Measurements from ENCODE around the gene AFDN.

AFDN gene

DNA sequence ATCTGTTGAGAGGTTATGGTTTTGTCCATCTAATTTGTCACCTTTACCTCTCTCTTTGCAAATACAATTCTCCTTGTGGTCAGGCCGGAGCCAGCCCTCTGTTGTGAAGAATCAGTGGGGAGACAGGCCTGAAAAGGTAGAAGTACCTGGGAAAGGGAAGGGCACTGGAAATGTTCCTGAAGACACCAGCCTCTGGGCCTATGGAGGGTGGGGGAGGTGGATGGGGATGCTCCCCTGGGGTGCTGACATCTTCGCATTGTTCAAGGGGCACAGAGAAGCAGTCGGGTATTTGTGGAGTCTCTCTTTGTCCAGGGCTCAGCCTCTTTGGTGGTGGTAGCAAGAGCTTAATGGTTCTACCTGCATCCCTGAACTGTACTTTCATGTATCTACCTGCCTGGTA lies 24.4 kb upstream of the AFDN start:
- Histone ChIP-seq H3K4me3 (no peak overlapping the region), H3K27ac (no peak overlapping the region)
- no peak for DNase-seq (ENCODE audit: low spot score)
- no peak for TF ChIP-seq CTCF (IDR thresholded peaks at IDR 0.05)

GRCh38 chr6:167803816-167804215 lies 22.9 kb upstream of the AFDN start:
- no peak for TF ChIP-seq CTCF (IDR thresholded peaks at IDR 0.05)
- DNase-seq (ENCODE audit: low spot score) = no peak
- no peak overlapping the region for H3K27ac ChIP-seq
- no peak overlapping the region for H3K4me3 ChIP-seq

- Histone ChIP-seq H3K4me3 (no peak overlapping the region), H3K27ac (no peak overlapping the region)
- TF ChIP-seq CTCF (IDR thresholded peaks at IDR 0.05) = no peak
- no peak for DNase-seq (ENCODE audit: low spot score)
These were observed 22.3 kb upstream of the AFDN start for GRCh38 chr6:167804281-167805013.

DNA sequence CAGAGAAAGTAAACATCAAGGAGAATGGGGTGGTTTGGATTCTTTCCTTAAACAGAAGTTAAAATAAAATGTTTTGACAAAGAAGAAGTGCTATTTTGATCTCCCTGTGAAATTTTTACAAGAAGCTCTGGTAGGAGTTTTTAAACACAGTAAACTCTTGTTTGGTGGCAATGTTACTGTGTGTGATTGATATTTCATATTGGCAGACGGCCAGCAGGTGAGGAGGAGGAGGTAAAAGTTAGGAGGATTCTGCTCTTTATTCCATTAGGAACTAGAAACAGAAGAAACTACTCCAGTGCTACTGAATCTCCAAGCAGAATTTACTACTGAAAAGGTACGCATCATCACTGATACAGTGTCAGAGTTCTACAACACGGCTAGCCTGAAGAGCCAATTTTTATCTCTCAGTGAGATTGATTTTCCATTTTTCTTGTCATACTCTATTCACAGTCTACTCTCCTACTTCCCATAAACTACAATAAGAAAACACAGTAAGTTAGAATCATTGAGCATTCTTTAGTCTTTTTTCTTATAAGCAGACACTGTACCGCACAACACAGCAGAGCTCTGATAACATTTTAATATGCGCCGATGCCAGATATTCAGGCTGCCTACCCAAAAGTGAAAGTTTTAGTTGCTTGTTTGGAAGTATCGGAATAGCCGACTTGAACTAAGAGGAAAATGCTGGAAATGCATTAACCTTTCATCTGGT lies 21.2 kb upstream of the AFDN start:
- Histone ChIP-seq H3K27ac (no peak overlapping the region), H3K4me3 (no peak overlapping the region)
- no peak for DNase-seq (ENCODE audit: low spot score)
- TF ChIP-seq CTCF (IDR thresholded peaks at IDR 0.05) = no peak

DNA sequence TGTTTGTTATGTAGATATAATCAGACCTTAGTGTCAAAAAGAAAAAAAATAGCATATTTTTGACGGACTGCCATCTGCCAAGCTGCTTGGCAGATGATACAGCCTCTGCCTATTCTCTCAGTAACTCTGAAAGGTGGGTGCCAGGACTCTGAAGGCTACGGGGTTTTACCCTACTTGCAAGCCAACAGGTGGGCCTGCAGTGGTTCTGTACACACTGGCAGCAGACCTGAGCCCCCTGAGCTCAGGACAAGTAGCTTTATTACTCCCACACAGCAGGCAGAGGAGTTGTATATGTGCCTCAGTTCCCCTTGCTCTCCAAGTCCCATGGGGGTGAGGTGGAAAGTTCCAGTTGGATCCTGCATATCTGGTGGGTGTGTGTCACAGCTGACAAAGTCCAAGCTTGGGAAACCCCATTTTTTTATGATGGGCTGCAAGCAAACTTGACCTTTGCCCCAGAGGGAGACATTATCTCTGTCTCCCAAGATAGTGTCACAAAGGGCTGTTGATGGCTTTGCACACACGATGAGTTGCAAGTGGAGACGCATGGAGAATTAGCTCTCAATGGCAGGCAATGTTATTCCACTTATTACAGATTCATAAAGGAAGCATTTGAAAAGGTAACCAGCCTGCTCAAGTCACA lies 20.5 kb upstream of the AFDN start:
- DNase-seq (ENCODE audit: low spot score) = no peak
- H3K4me3 ChIP-seq = no peak overlapping the region
- TF ChIP-seq CTCF (IDR thresholded peaks at IDR 0.05) = no peak
- H3K27ac ChIP-seq = no peak overlapping the region

DNA sequence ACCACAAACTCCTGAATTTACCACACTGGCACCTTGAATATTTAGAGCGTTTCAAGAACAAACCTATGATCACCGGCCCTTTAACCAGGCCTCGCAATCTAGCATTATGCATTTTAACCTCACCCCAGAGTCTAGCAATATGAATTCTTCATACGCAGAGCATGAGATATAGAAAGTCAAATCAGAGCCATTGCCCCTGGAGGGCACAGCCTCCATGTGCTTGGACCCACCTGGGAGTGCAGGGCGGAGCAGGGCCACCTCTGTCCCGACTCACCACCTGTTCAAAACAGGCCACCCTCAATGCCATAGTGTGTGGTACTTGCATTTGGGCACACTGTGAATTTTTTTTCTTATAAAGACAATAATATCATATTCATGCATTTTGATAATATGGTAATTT lies 19.5 kb upstream of the AFDN start:
- Histone ChIP-seq H3K27ac (no peak overlapping the region), H3K4me3 (no peak overlapping the region)
- no peak for DNase-seq (ENCODE audit: low spot score)
- TF ChIP-seq CTCF (IDR thresholded peaks at IDR 0.05) = no peak

Data from coronary artery (tissue), 2 donors.